Chondrocyte (in vitro differentiated cells): ENCODE data around the gene RNF19B. TPM values are rescaled to one million over a fixed set of nuclear protein-coding genes. Genes with fewer than 3 reads are reported as not detected.

Experiments used
- DNase-seq: peaks from one replicate; pipeline ENCODE4 v3.0.0; 2021; ENCODE audit warnings: mixed read lengths, low spot score
- H3K27ac Mint-ChIP-seq: one replicate; pipeline ENCODE4 v1.8.0; 2021; ENCODE audit warnings: mild to moderate bottlenecking, moderate library complexity, mixed read lengths; ENCODE audit not compliant: unreplicated experiment
- H3K27me3 Mint-ChIP-seq: 2 replicates; pipeline ENCODE4 v1.8.0; 2021; ENCODE audit warnings: low read depth, mixed read lengths
- H3K36me3 Mint-ChIP-seq: 2 replicates; pipeline ENCODE4 v1.8.0; 2021; ENCODE audit warnings: low read depth, mixed read lengths
- H3K4me1 Mint-ChIP-seq: 2 replicates; pipeline ENCODE4 v1.8.0; 2021; ENCODE audit warnings: low read depth, mild to moderate bottlenecking, mixed read lengths
- H3K4me3 Mint-ChIP-seq: one replicate; pipeline ENCODE4 v1.8.0; 2021; ENCODE audit warnings: mild to moderate bottlenecking, moderate library complexity, mixed read lengths; ENCODE audit not compliant: unreplicated experiment
- H3K9me3 Mint-ChIP-seq: 2 replicates; pipeline ENCODE4 v1.8.0; 2021; ENCODE audit warnings: low read depth, mixed read lengths
- CTCF ChIP-seq: fragments of 200-600 bp; sonication (generic); IDR thresholded peaks from 2 replicates; pipeline ENCODE4 v1.5.0; 2021; ENCODE audit warnings: antibody characterized with exemption, mild to moderate bottlenecking, moderate library complexity
- total RNA-seq: library from RNA; stranded (reverse); gene quantifications from 3 replicates; pipeline ENCODE4 v1.2.1, GENCODE V29; 2021

RNF19B gene
- total RNA-seq, 1 donor from 2014 or later, result 17.4 TPM

DNA sequence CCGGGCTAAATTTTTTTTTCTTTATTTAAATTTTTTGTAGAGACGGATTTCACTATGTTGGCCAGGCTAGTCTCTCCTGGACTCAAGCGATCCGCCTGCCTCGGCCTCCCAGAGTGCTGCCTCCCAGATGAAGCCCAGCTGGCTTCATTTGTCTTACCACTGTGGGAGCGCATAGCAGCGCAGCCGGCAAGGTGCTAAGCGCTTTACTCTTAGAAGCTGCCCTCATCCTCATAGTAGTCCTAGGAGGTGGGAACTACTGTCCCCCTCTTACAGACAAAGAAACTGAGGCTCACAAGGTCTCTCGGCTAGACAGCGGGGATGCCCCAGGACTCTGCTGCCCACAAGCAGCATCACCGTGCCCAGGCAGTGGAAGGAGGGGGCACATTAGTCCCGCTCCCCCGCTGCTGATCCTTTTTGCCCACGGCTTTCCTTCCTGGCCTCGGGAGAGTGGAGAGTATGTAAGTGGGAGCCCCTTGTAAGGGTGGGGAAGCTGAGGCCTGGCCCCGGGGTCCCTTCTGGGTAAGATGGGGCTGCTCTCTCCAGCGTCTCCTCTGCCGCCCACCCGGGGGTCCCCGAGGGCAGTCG, 64.1 kb downstream of the RNF19B start:
- Mint-ChIP-seq H3K4me3 (peak overlapping the region; percentile 67), H3K9me3 (no peaks in the 10 kb centered on the region), H3K4me1 (peaks cover 11% of the 10 kb centered on the region), H3K27me3 (no peaks in the 10 kb centered on the region), H3K36me3 (no peaks in the 10 kb centered on the region), H3K27ac (no peak overlapping the region)
- TF ChIP-seq CTCF, result no peak
- no peak for DNase-seq

- Mint-ChIP-seq H3K4me1 (peaks cover 11% of the 10 kb centered on the region), H3K27ac (no peak overlapping the region), H3K4me3 (peak overlapping the region; percentile 33), H3K27me3 (no peaks in the 10 kb centered on the region), H3K9me3 (no peaks in the 10 kb centered on the region), H3K36me3 (no peaks in the 10 kb centered on the region)
- peak; percentile 68 for DNase-seq
- no peak for TF ChIP-seq CTCF
Measured at GRCh38 chr1:32899586-32900296, 64.9 kb downstream of the RNF19B start.

GRCh38 chr1:32898958-32899357, 65.7 kb downstream of the RNF19B start:
- Mint-ChIP-seq H3K27ac (no peak overlapping the region), H3K4me3 (no peak overlapping the region)
- peak; percentile 82 for DNase-seq

GRCh38 chr1:32898056-32898455, 66.6 kb downstream of the RNF19B start:
- no peak for TF ChIP-seq CTCF
- Mint-ChIP-seq H3K4me1 (peaks cover 18% of the 10 kb centered on the region), H3K4me3 (no peak overlapping the region), H3K27me3 (no peaks in the 10 kb centered on the region), H3K27ac (no peak overlapping the region), H3K9me3 (no peaks in the 10 kb centered on the region), H3K36me3 (no peaks in the 10 kb centered on the region)
- DNase-seq, result peak; percentile 65

More at GRCh38 chr1:32898958-32899357, 65.7 kb downstream of the RNF19B start:
- no peaks in the 10 kb centered on the region for H3K27me3 Mint-ChIP-seq
- H3K9me3 Mint-ChIP-seq, result no peaks in the 10 kb centered on the region
- H3K36me3 Mint-ChIP-seq, result no peaks in the 10 kb centered on the region
- peaks cover 11% of the 10 kb centered on the region for H3K4me1 Mint-ChIP-seq
- no peak for TF ChIP-seq CTCF

- peak; percentile 28 for DNase-seq
- Mint-ChIP-seq H3K27me3 (peaks cover 4% of the 10 kb centered on the region), H3K36me3 (no peaks in the 10 kb centered on the region), H3K4me3 (no peak overlapping the region), H3K27ac (no peak overlapping the region), H3K4me1 (peaks cover 23% of the 10 kb centered on the region), H3K9me3 (no peaks in the 10 kb centered on the region)
- no peak for TF ChIP-seq CTCF
Measured at GRCh38 chr1:32897082-32898049, 67.2 kb downstream of the RNF19B start.
